GM21825 (cell line): Measurements from ENCODE around the gene THNSL1.
"Not testable (repeated sequence)": the region's sequence is repeated elsewhere in the genome, so short reads cannot be mapped to it uniquely, and the experiment has no call there.

Source experiments
- ATAC-seq: cut with Tn5 transposase; IDR thresholded peaks from one replicate; pipeline ENCODE4 v1.9.1; 2021; ENCODE audit warnings: mild to moderate bottlenecking, moderate library complexity; ENCODE audit not compliant: unreplicated experiment

THNSL1 gene, protein sequence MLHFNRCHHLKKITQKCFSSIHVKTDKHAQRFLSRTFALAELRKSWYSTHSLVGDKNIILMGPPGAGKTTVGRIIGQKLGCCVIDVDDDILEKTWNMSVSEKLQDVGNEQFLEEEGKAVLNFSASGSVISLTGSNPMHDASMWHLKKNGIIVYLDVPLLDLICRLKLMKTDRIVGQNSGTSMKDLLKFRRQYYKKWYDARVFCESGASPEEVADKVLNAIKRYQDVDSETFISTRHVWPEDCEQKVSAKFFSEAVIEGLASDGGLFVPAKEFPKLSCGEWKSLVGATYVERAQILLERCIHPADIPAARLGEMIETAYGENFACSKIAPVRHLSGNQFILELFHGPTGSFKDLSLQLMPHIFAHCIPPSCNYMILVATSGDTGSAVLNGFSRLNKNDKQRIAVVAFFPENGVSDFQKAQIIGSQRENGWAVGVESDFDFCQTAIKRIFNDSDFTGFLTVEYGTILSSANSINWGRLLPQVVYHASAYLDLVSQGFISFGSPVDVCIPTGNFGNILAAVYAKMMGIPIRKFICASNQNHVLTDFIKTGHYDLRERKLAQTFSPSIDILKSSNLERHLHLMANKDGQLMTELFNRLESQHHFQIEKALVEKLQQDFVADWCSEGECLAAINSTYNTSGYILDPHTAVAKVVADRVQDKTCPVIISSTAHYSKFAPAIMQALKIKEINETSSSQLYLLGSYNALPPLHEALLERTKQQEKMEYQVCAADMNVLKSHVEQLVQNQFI

DNA sequence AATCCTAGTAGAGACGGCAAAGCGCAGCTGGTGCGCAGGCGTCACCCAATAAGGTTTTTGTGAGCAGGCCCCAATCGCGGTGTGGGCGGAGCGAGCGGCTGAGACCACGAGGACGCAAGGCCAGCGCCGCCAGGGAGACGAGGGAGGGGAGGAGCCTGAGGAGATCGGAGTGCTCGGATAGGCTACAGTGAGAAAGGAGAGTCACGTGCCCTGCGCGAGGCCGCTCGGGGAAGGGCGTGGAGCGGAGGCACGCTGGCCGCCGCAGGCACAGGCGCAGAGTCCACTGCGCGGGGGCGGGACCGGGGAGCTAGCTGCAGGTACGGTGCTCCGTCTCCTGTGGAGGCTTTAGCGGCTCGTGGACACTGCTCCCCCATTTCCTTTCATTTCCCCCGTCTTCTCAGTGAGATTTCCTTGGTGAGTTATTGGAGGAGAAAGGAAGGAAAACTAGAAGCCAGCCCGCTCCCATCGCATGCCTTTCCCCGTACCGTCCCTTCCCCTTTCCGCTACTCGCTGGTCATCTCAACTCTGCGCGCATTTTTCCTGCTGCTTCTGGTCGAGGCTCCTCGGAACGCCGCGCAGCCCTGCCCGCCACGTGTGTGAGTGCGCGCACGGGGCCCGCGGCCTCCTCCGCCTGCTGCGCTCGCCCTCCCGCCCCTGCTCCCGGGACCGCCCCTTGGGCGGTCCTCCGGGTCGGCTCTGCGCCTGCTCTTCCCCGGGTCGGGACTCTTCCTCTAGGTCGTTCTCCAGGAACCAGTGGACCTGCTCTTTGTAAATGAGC, at the start of gene THNSL1:
TSS of gene THNSL1 (plus strand) at position 237 of the 778 bp plus-strand sequence. CDS start 6,612 bp downstream, outside the sequence.
- ATAC-seq: peak; percentile 99

- no peak for ATAC-seq
Observed at GRCh38 chr10:24966962-24967481, 49.4 kb upstream of the THNSL1 start.

DNA sequence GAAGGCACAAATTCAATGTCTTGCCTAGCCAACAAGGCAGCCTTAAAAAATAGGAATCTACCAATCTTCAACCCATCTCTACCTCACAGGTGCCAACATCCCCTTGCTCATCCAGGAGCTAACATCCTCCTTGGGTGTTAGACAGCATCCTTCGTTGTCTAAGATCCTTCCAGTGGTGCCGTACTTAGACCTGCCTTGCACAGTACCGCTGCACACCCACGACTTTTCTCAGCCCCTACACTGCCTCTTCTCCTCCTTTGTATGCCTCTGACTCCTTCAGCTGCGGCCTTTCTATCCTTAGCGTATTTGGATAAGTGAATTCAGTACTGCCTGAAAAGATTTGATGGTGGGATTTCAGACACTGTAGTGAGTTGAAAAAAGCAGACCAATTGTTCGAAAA, 48.1 kb upstream of the THNSL1 start:
- no peak for ATAC-seq

GRCh38 chr10:24968951-24969350, 47.5 kb upstream of the THNSL1 start:
- ATAC-seq: not testable (repeated sequence)

GRCh38 chr10:24969841-24970281, 46.6 kb upstream of the THNSL1 start:
- no peak for ATAC-seq

- ATAC-seq: no peak
Observed at GRCh38 chr10:24971374-24971773, 45.0 kb upstream of the THNSL1 start.

GRCh38 chr10:24973163-24973562, 43.2 kb upstream of the THNSL1 start:
- no peak for ATAC-seq

GRCh38 chr10:24974976-24975375, 41.4 kb upstream of the THNSL1 start:
- no peak for ATAC-seq

- no peak for ATAC-seq
Observed at GRCh38 chr10:24979685-24980084, 36.7 kb upstream of the THNSL1 start.

GRCh38 chr10:24981161-24981710, 35.2 kb upstream of the THNSL1 start:
- no peak for ATAC-seq

DNA sequence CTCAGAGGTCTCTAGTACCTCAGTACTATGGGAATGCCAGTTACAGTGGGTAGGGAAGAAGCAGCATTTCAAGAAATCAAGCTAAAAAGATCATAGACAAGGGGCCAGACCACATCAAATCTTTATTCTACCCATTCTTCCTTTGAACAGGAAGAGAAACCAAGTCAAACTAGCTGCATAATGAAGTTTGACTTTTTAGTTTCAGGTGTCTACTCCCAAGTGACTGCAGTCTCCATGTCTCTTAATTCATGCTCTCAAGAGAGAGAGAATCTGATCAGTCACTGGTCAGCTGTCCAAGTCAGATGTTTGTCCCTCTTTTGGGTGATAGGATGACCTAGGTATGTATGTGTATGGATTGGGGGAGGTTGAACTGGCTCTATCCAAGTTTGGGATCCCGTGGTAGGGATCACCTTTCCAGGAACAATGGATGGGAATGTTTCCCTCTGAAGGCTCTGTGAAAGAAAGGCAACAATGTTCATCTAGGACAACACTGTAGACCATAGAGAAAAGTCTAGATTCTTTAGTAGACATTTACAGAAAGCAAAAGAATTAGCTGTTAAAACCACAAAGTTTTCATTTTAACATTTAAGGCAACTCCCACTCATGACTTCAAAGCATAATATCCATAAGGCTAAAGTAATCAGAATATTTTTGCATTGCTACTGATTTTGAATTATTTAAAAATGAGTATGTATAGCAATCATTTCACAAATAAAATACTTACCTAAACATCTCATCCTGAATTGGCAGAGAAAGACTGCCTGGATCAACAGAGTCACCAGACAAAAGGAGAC, 33.9 kb upstream of the THNSL1 start:
- peak; percentile 69 for ATAC-seq

DNA sequence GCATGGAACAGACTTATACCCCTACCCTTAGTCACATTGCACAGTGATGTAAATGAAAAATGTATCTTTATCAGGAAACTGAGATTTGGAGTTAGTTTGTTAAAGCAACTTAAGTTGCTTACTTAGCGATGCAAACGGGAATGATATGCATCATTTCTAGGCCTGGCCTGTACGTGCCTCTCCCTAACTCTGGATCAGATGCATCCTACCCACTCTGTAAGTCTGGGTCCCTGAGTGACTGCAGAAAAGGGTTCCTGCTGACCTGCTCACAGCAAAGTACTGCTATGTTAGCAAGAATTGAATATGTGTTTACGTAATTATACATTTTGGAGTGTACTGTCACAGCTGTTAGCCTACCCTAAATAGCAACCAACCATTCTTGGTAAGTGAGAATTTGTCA, 33.3 kb upstream of the THNSL1 start:
- ATAC-seq: no peak

DNA sequence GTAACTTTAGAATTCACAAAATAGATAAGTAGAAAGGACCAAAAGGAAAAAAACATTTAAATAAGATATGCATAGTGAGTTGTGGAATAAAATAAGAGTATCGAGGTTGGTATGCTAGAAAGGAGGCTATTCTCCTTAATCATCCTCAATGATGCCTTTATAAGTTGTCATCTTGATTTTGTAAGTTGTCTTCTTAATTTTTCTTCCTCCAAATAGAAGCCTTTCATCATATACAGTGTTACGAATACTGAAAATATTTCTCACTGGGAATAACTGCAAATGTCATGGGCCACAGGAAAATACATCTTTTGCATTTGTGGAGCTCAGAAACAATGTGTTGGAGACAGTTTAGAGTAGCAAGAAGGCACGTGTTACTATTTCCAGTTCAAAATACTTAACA, 32.5 kb upstream of the THNSL1 start:
- ATAC-seq: no peak

DNA sequence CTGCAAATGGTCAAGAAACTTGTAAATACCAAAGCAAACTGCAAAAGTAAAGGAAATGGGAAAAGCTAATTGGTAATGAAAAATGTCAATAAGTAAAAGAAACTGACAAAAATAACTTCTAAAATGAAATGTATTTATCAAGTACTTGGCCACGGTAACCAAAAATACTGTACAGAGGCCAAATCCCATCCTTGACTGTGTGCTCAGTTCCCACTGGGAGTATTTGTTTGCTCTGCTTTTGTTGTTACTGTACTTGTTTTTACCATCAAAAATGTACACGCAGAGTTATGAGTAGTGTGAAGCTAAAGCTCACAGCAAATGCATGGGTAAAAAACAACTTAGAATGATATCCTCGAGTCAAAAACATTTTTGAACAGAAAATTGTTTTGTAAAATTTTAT, 31.5 kb upstream of the THNSL1 start:
- ATAC-seq: no peak

DNA sequence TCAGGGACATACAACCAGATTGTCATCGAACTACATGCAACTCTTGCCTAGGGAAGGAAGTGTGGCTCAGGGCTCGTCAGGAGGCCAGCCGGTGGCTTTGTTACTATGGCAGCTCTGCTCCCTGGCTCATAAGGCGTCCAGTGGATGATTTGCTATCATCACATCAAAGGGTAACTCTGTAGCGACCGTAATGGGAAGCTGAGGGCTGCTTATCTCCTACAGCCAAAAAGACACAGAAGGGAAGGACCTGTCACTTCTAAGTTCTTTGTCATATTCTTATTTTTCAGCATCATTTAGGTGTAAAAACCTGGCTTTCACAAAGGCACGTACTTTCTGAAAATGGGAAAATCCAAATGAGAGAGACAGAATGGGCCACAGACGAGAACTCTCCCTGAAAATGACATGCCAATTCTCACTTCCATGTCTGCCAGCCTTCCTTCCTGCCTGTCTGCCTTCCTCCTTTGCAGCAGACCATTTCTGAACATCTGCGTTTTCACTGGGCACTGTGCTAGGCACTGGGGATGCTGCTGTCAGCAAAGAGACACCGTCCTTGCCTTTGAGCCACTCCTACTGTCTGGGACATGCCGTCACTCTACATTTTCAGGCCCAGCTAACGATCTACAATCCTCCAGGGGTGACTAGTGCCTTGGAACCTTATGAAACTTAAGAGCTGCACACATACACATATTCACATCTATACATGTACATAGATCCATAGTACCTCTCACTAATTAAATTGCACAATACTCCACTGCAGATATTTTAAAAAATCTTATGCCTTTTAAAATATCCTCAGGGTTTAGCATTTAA, 27.4 kb upstream of the THNSL1 start:
- no peak for ATAC-seq

- ATAC-seq: no peak
Observed at GRCh38 chr10:24989867-24990266, 26.5 kb upstream of the THNSL1 start.

DNA sequence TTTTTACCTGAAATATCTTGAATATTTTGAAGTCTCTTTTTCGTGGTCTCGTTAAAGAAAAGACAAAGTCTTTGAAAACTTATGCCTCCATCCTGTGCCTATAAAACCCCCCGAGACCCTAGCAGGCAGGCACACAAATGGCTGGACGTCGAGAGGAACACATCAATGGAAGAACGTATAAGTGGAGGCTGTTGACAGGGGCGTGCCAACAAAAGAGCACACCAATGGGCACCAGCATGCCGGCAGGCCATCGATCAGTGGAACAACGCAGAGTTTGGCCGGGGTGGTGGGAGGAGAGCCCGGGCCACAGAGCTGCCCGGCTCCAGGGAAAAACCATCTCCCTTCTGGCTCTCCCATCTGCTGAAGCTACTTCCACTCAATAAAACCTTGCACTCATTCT, 25.1 kb upstream of the THNSL1 start:
- ATAC-seq: no peak

- ATAC-seq: no peak
Observed at GRCh38 chr10:24992512-24993133, 23.8 kb upstream of the THNSL1 start.
